Measurements from ENCODE around the gene CDH4.
"Not testable (repeated sequence)": the region's sequence is repeated elsewhere in the genome, so short reads cannot be mapped to it uniquely, and the experiment has no call there.

The CDH4 gene

DNA sequence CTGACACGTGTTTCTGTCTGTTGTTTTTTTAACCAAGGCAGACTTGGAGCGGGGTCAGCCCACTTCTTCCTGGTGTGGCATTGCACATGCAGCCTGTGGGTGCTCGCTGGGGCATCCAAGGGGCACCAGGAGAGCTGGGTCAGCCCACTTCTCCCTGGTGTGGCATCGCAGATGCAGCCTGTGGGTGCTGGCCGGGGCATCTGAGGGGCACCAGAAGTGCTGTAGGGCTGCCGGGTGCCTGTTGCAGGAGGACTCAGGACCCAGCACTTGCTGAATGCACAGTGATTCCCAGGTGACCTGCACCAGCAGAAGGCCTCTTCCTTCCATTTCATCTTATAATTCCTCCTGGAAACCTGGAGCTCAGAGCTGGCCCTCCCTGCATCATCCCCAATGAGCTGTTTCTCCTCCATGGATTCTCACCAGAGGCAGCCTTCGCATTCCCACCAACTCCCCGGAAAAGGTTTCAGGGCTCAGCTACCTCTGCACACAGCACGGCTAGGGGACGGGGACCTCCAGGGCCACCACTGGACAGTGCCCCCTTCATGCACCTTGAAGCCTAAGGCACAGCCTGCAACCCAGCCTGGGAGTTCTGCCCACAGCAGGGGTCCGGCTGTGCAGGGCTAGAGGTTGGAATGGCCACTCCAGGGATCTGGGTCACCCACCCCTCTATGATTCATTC lies 594.8 kb downstream of the CDH4 start:
- no peak for DNase-seq
- in situ Hi-C loops (cut with HindIII; ENCODE audit: low pct_ligation_motif_present, low pct_unique_long_range_greater_than_20kb, low sequenced_read_pairs): no loop called here

GRCh38 chr20:61847420-61847748 lies 595.3 kb downstream of the CDH4 start:
- in situ Hi-C loops (cut with HindIII; ENCODE audit: low pct_ligation_motif_present, low pct_unique_long_range_greater_than_20kb, low sequenced_read_pairs): no loop called here
- no peak for DNase-seq

- DNase-seq: no peak
- in situ Hi-C loops (cut with HindIII; ENCODE audit: low pct_ligation_motif_present, low pct_unique_long_range_greater_than_20kb, low sequenced_read_pairs): no loop called here
These were observed 595.9 kb downstream of the CDH4 start for GRCh38 chr20:61847986-61848385.

DNA sequence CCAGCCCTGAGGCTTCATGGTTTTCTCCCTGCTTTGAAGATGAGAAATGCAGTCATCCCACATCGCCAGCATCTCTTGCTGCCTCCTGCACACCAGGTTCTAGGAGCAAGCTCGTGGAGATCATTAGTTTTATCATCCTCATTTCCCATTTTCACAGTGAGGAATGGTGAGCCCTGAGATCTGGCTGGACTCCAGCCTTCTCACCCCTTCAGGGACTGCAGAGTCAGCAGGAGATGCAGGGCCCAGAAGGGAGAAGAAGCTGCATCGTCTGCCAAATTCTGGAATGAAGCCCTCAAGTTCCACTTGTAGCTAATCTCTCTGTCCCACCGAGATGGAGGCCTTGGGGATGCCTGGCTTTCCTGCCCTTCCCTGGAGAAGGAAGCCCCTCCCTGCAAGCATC lies 596.8 kb downstream of the CDH4 start:
- no peak for DNase-seq
- in situ Hi-C loops (cut with HindIII; ENCODE audit: low pct_ligation_motif_present, low pct_unique_long_range_greater_than_20kb, low sequenced_read_pairs): no loop called here

GRCh38 chr20:61849376-61849775 lies 597.3 kb downstream of the CDH4 start:
- in situ Hi-C loops (cut with HindIII; ENCODE audit: low pct_ligation_motif_present, low pct_unique_long_range_greater_than_20kb, low sequenced_read_pairs): no loop called here
- DNase-seq: no peak

DNA sequence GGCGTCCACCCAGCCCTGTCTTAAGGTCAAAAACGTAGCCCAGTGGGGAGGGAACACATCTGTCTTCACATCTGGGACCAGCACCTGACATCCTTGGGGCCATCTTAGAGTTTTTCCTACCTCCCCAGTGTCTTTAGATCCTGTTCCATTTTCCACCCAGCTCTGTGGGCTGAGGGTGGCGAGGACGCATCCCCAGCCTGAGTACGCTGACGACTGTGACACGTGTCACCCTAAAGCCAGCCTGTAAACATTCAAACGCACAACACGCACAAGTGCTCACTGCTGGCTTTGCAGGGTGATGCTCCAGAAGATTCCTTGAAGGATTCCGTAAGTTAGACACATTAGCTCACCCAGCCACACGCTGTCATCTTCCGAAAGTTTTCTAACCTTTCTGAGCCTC lies 597.8 kb downstream of the CDH4 start:
- DNase-seq: no peak
- in situ Hi-C loops (cut with HindIII; ENCODE audit: low pct_ligation_motif_present, low pct_unique_long_range_greater_than_20kb, low sequenced_read_pairs): no loop called here

DNA sequence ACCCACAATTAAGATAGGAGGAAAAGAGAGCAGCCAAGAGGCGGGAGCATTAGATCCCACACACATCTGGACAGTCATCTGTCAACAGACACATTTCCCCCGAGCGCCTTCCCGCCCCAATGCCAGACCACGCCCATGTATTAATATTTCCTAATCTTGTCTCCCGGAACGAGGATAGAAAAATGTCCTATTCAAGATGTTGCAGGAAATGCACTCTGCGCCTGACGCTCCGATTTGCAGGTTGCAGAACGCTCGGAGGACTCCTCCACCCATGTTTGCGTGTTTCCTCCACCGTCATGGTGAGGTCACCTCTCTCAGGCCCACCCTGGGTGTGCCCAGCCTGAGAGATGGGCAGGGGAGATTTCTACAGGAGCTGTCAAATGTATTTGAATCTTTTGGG lies 598.4 kb downstream of the CDH4 start:
- DNase-seq: no peak
- in situ Hi-C loops (cut with HindIII; ENCODE audit: low pct_ligation_motif_present, low pct_unique_long_range_greater_than_20kb, low sequenced_read_pairs): no loop called here

DNA sequence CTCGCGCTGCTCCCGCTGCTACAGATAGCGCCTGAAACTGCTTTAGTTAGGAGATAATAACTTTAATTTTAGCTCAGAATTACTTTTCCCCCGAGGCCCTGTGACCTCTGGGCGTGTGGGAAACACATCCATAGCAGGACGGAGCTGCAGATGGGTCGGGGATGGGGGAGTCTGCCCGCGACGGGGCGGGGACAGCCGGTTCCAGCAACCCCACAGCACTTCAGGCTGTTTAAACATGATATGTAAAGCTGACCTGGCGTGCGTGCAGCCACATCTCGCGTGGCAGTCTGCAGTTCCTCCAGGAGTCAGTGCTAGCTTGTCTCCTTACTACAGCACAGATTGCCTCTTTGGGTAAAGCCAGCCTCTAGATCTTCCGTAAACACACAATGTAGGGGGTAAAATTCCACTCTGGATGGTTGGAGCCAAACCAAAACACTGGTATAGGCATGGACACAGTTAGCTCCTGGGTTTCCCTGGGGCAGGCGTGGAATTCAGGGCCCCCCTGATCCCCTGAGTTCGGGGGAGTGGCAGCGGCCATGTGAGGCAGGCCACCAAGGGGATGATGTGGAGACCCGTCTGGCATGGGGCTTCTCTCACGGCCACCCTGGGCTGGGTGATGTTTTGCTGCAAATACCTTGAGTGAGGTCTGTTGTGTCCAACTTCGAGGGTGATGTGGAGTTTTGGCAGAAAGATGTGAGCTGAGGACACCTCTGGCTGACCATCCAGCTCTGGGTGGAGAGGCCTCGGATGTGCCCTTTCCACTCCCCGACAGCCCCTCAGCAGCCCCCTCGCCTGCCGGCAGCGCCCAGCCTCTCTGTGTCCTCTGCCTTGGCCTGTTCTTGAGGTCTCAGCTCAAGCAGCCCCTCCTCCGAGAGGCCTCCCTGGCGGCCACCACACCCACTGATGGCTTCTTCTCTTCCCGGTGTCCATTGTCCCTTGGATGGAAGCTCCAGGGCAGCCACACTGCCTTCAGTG lies 599.2 kb downstream of the CDH4 start:
- in situ Hi-C loops (cut with HindIII; ENCODE audit: low pct_ligation_motif_present, low pct_unique_long_range_greater_than_20kb, low sequenced_read_pairs): no loop called here
- DNase-seq: no peak

DNA sequence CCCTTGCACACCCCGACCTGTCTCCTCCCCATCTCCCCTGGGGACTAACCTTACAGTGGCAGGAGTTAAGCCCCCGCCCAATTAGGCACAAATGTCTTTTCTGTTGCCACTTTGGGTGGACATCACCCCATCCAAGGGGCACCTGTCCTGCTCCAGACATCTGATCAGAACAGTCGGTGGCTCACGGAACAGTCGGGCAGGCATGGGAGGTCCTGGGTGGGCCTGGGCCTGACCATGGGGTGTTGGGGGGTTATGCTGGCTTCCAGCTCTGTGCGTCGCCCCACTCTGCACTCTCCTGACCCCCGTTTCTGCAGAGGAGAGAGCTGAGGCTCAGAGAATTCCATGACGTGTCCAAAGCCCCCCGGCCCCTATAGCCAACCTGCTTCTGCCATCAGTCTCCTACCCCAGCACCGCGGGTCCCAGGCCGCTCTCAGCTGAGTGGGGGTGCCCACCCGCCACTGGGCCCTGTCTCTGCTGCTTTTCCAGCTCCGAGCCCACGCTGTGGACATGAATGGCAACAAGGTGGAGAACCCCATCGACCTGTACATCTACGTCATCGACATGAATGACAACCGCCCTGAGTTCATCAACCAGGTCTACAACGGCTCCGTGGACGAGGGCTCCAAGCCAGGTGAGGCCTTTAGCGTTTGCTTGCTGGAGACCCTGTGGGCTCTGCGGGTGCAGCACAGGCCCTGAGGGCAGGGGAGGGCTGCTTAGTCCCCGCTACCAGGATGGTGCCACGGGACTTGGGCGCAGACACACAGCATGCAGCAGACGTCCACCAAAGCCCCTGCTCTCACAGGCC lies 600.4 kb downstream of the CDH4 start:
- no peak for DNase-seq
- in situ Hi-C loops (cut with HindIII; ENCODE audit: low pct_ligation_motif_present, low pct_unique_long_range_greater_than_20kb, low sequenced_read_pairs): no loop called here

DNA sequence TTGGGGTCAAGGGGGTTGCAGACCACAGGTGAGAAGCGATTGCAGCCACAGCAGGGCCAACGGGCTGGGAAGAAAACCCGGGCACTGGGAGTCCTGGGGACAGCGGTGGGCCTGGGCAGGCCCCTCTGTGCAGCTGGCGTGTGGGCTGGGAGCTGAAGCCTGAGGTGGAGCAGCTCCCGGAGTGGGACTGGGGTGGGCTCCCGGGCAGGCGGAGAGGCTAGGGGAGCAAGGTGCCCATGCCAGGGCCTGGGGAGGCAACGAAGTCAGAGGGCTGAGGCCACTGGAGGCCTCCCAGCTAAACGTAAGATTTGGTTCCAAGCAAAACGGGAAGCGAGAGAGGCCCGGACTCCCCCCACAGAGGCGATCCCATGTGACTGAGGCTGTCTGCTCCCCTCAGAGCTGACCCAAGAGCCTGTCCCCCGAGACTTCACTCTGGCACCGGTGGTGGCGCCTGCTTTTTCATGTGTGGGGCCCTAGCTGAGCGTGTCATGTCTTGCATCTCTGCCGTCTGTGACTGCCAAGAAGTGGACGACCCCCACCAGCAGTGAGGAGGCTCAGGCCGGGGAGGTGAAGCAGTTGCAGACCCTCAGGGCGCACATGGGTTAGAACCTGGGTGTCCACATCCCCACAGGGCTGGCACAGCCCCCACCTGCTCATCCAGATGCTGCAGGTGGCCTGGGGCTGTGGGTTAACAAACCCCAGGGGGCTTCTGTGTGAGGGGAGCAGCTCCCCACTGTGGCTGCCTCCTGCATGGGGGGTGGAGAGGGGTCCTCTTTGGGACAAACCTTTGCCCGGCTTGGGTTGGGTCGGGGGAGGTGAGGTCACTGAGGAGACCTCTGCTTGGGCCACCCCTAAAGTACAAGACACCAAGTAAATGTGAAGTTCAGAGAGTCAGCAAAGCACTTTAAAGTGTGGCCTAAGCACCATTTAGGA lies 601.3 kb downstream of the CDH4 start:
- in situ Hi-C loops (cut with HindIII; ENCODE audit: low pct_ligation_motif_present, low pct_unique_long_range_greater_than_20kb, low sequenced_read_pairs): no loop called here
- no peak for DNase-seq

DNA sequence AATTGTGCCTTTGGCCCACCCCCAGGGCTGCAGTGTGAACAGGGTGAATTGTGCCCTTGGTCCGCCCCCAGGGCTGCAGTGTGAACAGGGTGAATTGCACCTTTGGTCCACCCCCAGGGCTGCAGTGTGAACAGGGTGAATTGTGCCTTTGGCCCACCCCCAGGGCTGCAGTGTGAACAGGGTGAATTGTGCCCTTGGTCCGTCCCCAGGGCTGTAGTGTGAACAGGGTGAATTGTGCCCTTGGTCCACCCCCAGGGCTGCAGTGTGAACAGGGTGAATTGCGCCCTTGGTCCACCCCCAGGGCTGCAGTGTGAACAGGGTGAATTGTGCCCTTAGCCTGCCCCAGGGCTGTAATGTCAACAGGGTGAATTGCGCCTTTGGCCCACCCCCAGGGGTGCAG lies 602.5 kb downstream of the CDH4 start:
- in situ Hi-C loops (cut with HindIII; ENCODE audit: low pct_ligation_motif_present, low pct_unique_long_range_greater_than_20kb, low sequenced_read_pairs): not testable (repeated sequence)

GRCh38 chr20:61855286-61855685 lies 603.2 kb downstream of the CDH4 start:
- DNase-seq: no peak
- in situ Hi-C loops (cut with HindIII; ENCODE audit: low pct_ligation_motif_present, low pct_unique_long_range_greater_than_20kb, low sequenced_read_pairs): no loop called here

More for the DNA sequence above, 602.5 kb downstream of the CDH4 start:
- not testable (repeated sequence) for DNase-seq

DNA sequence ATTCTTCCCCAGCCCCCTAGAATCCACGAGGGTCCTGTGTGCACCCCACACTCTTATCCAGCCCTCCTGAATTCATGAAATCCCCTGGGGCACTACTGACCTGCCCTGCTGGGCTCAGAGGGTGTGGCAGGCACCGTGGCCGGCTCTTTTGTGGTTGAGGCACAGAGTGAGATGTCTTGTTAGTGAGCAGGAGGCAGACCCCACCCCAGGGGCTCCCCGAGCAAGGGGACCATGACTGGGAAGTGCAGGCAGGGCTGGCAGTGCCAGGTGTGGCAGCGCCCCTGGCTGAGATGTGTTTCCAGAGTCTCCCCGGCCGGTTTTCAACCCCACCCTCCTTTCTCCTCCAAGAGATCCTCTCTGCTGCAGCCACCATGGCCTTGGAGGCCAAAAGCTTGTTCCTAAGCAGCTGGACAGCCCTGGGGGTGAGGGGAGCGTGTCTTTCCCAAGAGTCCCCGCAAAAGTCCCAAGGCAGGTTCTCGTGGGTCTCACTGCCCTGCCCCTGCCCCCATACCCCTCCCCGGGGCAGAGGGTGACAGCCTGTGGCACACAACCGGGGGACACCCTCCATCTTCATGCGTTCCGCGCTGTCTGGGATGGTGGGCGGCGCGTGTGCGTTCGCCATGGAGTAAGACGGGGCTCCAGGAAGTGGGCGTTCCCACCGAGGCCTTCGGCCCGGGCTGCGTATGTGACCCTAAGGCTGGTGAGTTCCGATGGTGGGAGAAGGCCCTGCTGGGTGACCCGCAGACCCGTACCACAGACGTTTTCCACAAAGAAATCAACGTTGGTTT lies 604.8 kb downstream of the CDH4 start:
- in situ Hi-C loops (cut with HindIII; ENCODE audit: low pct_ligation_motif_present, low pct_unique_long_range_greater_than_20kb, low sequenced_read_pairs): no loop called here

GRCh38 chr20:61857414-61857775 lies 605.3 kb downstream of the CDH4 start:
- DNase-seq: no peak
- in situ Hi-C loops (cut with HindIII; ENCODE audit: low pct_ligation_motif_present, low pct_unique_long_range_greater_than_20kb, low sequenced_read_pairs): no loop called here

More for the DNA sequence above, 604.8 kb downstream of the CDH4 start:
- no peak for DNase-seq

GRCh38 chr20:61857884-61858283 lies 605.8 kb downstream of the CDH4 start:
- no peak for DNase-seq
- in situ Hi-C loops (cut with HindIII; ENCODE audit: low pct_ligation_motif_present, low pct_unique_long_range_greater_than_20kb, low sequenced_read_pairs): no loop called here

- DNase-seq: no peak
- in situ Hi-C loops (cut with HindIII; ENCODE audit: low pct_ligation_motif_present, low pct_unique_long_range_greater_than_20kb, low sequenced_read_pairs): no loop called here
These were observed 607.7 kb downstream of the CDH4 start for GRCh38 chr20:61859767-61860166.

DNA sequence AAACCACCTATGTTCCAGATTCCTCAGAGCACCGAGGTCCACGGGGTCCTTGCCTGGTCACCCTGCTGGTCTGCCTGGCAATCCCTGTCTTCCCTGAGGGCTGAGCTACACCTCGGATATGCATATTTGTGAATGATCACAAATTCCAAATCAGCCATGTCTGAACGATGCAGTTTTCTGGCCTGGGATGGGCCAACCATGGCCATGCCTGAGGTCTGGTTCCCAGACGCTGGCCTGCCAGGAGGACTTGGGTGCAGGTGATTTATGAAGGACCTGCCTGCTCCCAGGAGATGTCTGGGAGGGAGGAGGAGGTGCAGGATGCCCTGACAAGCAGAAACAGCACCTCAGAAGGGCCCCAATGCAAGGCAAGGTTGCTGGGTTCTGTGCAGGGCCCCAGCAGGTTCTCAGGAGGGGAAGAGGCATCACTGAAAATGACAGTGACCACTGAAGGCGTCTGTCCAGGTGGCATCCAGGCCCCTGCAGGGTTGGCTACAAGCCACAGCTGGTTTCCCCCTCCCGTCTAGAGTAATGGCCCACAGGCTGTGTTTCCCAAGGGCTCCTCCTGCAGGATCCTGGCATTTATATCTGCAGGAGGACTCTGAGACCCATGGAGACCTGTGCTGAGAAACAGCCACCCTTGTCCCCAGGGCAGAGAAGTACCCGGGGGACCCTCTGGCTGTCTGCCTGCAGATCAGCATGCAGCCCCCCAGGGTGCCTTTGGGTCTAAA lies 608.4 kb downstream of the CDH4 start:
- in situ Hi-C loops (cut with HindIII; ENCODE audit: low pct_ligation_motif_present, low pct_unique_long_range_greater_than_20kb, low sequenced_read_pairs): no loop called here

More for the DNA sequence above, 608.4 kb downstream of the CDH4 start:
- no peak for DNase-seq

Measured in ACHN (cell line).